ENCODE results near the gene SLC38A3. TPM values are rescaled to one million over a fixed set of nuclear protein-coding genes. Genes with fewer than 3 reads are reported as not detected.

SLC38A3 gene
- total and polyA plus RNA-seq, 2 of the 8 experiments (the other 6 are each of a cell fraction or from before 2014, with no cell fraction given), result 1.2 to 3.7 TPM

- no peaks in the 10 kb centered on the region for H3K9me3 ChIP-seq (ENCODE audit: insufficient read depth in 2 of 2, low read depth in 1 of 2, low read length in 1 of 2)
- peaks cover 4% of the 10 kb centered on the region; the same call in 1 of the 2 replicates for H3K23me2 ChIP-seq (ENCODE audit: low read depth, low read length)
- no peak within 1 kb of the TSS for H3K9ac ChIP-seq (replicated peaks in 1 of 4; ENCODE audit: extremely low read depth in 1 of 4, low read depth in 3 of 4, low read length in 3 of 4)
- POLR2A ChIA-PET (ENCODE audit: partially characterized antibody), result interaction anchor here (1.0 to 4.4 kb wide), 2 partner anchors 9 to 30 kb away, joined by 3 to 35 read pairs; partner anchors contain the start of genes HYAL3 and NAA80
- peak within 1 kb of the TSS; percentile 81 for H4K91ac ChIP-seq (replicated peaks; ENCODE audit: insufficient read length, low read length)
- no peak within 1 kb of the TSS for H3K23ac ChIP-seq (ENCODE audit: insufficient read length)
- H2AFZ ChIP-seq (ENCODE audit: low read length), result no peak within 1 kb of the TSS
- no peak within 1 kb of the TSS for H3K4me3 ChIP-seq (ENCODE audit: extremely low read depth in 1 of 4, insufficient read depth in 2 of 4, low read depth in 3 of 4, low read length in 4 of 4)
- no peaks in the 10 kb centered on the region for H3K79me1 ChIP-seq (ENCODE audit: low read depth, low read length)
- no peak within 1 kb of the TSS for H4K5ac ChIP-seq (ENCODE audit: insufficient read length, low read depth, low read length)
- peak within 1 kb of the TSS; percentile 97; the same call in 1 of the 2 replicates for H2BK12ac ChIP-seq (ENCODE audit: low read depth, low read length)
- CTCF ChIA-PET (ENCODE audit: partially characterized antibody), result interaction anchor here (0.6 to 53.5 kb wide), 8 partner anchors 10 to 123 kb away, joined by 3 to 2149 read pairs (median 52); partner anchors contain the start of genes GNAI2, IFRD2, LSMEM2 and SLC38A3
- 70% methylated on average over 18 of the region's 21 CpGs; no CpG with 5 or more reads in 1 of the 2 experiments for WGBS, 2 experiments (ENCODE audit: extremely low coverage in 1 of 2, insufficient coverage in 1 of 2, insufficient read length in 1 of 2, insufficient replicate concordance in 2 of 2, low coverage in 1 of 2, low lambda C conversion rate in 2 of 2, missing lambda C conversion rate in 1 of 2)
- H3K56ac ChIP-seq (replicated peaks; ENCODE audit: insufficient read length, low read depth, low read length), result no peak within 1 kb of the TSS
- peak within 1 kb of the TSS; percentile 39; the same call in 1 of the 2 replicates for H2BK5ac ChIP-seq (ENCODE audit: low read depth, low read length)
- peaks cover 7 to 14% (median 9%) of the 10 kb centered on the region in 4 experiments for H3K27me3 ChIP-seq (replicated peaks in 1 of 4; ENCODE audit: control insufficient read depth in 3 of 4, extremely low read depth in 1 of 4, insufficient read depth in 3 of 4, low read length in 3 of 4)
- no peak within 1 kb of the TSS for H2BK120ac ChIP-seq (replicated peaks; ENCODE audit: low read depth, low read length)
- H3K18ac ChIP-seq (ENCODE audit: extremely low read depth, low read length), result peak within 1 kb of the TSS; percentile 62
- H3K4ac ChIP-seq (replicated peaks; ENCODE audit: insufficient read length, low read depth, low read length), result peak within 1 kb of the TSS; percentile 65
- peaks cover 0 to 49% (median 36%) of the 10 kb centered on the region in 4 experiments; a peak in 6 of 7 replicates for H3K4me1 ChIP-seq (replicated peaks in 1 of 4; ENCODE audit: control insufficient read depth in 3 of 4, insufficient read depth in 4 of 4, low read length in 3 of 4)
- DNase-seq (ENCODE audit: low read depth in 1 of 2, low spot score in 2 of 2), result no peak
- peak within 1 kb of the TSS; percentile 57 for H4K8ac ChIP-seq (ENCODE audit: extremely low read depth, insufficient read depth, low read length)
- no peaks in the 10 kb centered on the region for H3K36me3 ChIP-seq (ENCODE audit: control insufficient read depth in 2 of 4, insufficient read depth in 4 of 4, low read length in 3 of 4)
- peak within 1 kb of the TSS; percentile 99 for H2BK15ac ChIP-seq (ENCODE audit: low read length)
- H4K20me1 ChIP-seq (replicated peaks in 1 of 2; ENCODE audit: control insufficient read depth in 1 of 2, insufficient read depth in 2 of 2, low read length in 2 of 2), result peaks cover 0 to 1% of the 10 kb centered on the region in 2 experiments
- H2BK20ac ChIP-seq (ENCODE audit: low read length), result peak within 1 kb of the TSS; percentile 72; the same call in 1 of the 2 replicates
- FAIRE-seq, result no peak
- H3K14ac ChIP-seq (ENCODE audit: insufficient read length), result no peak within 1 kb of the TSS
- no peaks in the 10 kb centered on the region for H3K79me2 ChIP-seq (ENCODE audit: control insufficient read depth in 1 of 2, insufficient read depth in 2 of 2, low read length in 2 of 2)
- peak within 1 kb of the TSS; percentile 11 for H2AK5ac ChIP-seq (ENCODE audit: low read depth, low read length)
- H3K4me2 ChIP-seq (ENCODE audit: insufficient read depth in 1 of 2, low read depth in 2 of 2, low read length in 2 of 2), result peak within 1 kb of the TSS in 1 of 2 experiments; percentile 28; a peak in 3 of 4 replicates
- no peak within 1 kb of the TSS for H3K27ac ChIP-seq (ENCODE audit: low read depth, low read length)
- no peak for TF ChIP-seq SP4 (IDR thresholded peaks at IDR 0.05; ENCODE audit: low read length)
- TF ChIP-seq SIRT6 (IDR thresholded peaks at IDR 0.05; ENCODE audit: low read length), result no peak
- no peak for TF ChIP-seq MAX (IDR thresholded peaks at IDR 0.05)
- no peak for TF ChIP-seq FOSL1 (IDR thresholded peaks at IDR 0.05; ENCODE audit: insufficient read depth, low read depth, low read length)
- no peak for TF ChIP-seq HDAC2 (IDR thresholded peaks at IDR 0.05; ENCODE audit: borderline replicate concordance in 1 of 2, low read depth in 2 of 2, low read length in 2 of 2)
- TF ChIP-seq KDM4A (IDR thresholded peaks at IDR 0.05; ENCODE audit: low read depth, low read length, severe bottlenecking), result no peak
- TF ChIP-seq CTBP2 (IDR thresholded peaks at IDR 0.05; ENCODE audit: borderline replicate concordance, insufficient read depth, insufficient read length, low read length), result no peak
- no peak for TF ChIP-seq SIN3A (conservative IDR thresholded peaks at IDR 0.05 in 1 of 2, IDR thresholded peaks at IDR 0.05 in 1 of 2; ENCODE audit: low read depth in 1 of 2, low read length in 2 of 2)
- TF ChIP-seq TCF12 (IDR thresholded peaks at IDR 0.05; ENCODE audit: low read depth, low read length), result no peak
Measured at GRCh38 chr3:50268703-50269451, 63.8 kb downstream of the SLC38A3 start, which contains the start of gene SEMA3B. TSS of gene SEMA3B (plus strand) at chr3:50269147. CDS start at chr3:50269241, 94 bp downstream.

Measured in H1 (cell line).